GM21737 (cell line): ENCODE results near the gene LCAT.
"Not testable (repeated sequence)": the region's sequence is repeated elsewhere in the genome, so short reads cannot be mapped to it uniquely, and the experiment has no call there.

ENCODE experiments used
- ATAC-seq: cut with Tn5 transposase; IDR thresholded peaks from one replicate; pipeline ENCODE4 v1.9.1; 2021; ENCODE audit warnings: mild to moderate bottlenecking, moderate library complexity; ENCODE audit not compliant: unreplicated experiment

LCAT gene

GRCh38 chr16:67950335-67950843 lies 6.5 kb upstream of the LCAT start:
- no peak for ATAC-seq

- no peak for ATAC-seq
Measured at GRCh38 chr16:67949645-67950044, 5.7 kb upstream of the LCAT start.

GRCh38 chr16:67948015-67948414 lies 4.1 kb upstream of the LCAT start:
- no peak for ATAC-seq

DNA sequence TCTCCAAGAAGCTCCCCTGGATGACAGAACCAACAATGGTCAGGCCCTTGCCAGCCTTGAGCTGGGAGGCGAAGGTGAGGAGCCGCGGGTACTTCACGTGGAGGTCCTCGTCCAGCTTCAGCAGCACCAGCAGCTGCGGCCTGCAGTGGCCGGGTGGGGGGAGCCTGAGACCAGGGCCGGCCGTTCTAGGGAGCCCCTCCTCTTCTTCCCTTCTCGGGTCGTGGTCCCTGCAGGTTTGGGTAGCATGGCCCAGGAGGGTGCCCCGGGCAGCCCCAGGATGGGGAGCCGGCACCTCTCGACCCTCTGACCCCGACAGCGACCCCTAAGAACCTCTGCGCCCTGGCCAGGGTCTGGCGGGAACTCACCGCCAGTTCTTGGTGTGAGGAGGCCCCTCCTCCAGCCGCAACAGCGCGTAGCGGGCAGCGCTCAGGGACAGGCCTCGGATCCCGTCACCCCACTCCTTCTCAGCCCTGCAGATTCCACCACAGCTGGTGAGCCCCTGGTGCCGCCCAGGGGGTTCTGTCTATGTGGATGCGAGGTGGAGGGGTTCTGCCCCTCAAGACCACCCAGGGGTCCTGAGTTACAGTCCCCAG lies 3.1 kb upstream of the LCAT start:
- no peak for ATAC-seq

DNA sequence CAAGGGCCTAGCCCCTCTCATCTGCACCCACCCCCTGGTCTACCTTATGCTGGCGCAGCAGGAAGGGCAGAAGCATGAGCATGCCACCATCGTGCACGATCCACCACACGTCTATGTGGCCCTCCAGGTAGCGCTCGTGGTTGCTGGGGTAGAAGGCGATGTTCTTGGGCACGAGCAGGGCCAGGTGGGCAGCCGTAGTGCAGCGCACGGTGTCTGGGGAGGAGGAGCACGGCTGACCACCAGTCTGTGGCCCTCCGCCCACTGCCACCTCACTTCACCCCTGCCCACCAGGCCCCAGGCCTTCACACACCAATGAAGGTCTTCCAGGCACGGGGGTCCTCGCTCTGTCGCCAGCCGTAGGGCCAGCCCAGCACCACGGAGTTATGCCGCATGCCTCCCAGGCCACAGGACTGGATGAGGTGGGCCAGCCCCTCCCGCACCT lies 2.2 kb upstream of the LCAT start:
- no peak for ATAC-seq

GRCh38 chr16:67945392-67945933 lies 1.5 kb upstream of the LCAT start:
- no peak for ATAC-seq

DNA sequence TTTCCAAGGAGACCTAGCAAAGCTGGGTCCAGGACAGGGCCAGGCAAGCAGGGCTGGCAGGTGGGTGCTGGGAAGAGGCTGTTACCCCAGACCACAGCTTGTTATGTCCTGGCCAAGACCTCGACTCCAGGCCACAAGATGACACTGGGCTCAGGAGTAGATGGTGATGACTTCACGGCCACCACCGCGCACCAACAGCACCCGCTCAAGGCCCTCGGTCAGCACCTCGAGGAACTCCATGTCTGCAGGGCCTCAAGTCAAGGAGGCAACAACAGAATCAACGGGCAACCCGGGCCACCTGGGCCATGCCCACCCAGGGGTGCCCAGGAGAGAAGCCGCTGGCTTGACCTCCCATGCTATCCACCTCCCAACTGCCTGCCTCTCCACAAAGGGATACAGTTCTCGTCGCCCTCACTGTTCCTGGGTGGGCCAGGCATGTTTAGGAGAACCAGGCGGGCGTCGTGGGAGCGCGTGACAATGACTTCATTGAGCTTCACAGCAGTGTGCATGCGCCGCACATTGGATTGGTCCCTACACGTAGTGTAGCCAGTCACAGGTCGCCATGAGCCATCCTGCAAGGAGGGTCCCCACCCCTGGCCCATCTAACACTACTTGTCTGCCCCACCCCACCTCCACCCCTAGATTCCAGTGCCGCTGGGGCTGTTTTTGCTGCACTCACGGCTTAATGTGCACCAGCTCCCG lies 921 bp upstream of the LCAT start:
- ATAC-seq, result no peak

- ATAC-seq, result no peak
Measured at GRCh38 chr16:67943256-67943618, 683 bp downstream of the LCAT start.

DNA sequence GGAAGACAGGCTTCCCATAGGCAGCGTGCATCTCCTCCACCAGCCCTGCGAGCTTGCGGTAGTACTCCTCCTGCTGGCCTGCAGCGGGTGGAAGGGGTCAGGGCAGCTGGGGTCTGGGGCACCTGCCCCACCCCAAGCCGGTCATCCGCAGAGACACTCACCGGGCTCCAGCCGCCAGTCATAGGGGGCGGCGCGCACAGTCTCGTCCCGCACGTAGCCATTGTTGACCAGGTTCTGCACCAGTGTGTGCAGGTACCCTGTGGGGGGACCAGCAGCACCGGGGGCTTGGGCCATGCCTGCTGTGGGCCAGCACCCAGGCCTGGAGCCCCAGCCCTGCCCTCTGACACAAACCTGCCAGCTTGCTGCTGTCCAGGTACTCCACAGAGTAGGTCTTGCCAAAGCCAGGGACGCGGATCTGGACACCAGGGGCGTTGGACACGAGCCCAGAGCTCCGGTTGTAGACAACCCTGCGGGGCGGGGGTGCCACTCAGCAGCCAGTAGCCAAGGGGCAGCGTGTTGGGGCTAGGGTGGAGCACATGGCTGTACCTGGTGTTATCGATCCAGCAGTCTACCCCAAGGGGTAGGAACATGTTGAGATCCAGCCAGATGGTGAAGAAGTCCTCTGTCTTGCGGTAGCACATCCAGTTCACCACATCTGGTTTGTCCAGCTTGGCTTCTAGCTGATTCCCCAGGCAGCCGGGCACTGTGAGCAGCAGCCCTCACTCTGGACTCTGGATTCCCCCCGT lies 1.2 kb downstream of the LCAT start:
- no peak for ATAC-seq

- ATAC-seq, result no peak
Measured at GRCh38 chr16:67942200-67942509, 1.8 kb downstream of the LCAT start.

DNA sequence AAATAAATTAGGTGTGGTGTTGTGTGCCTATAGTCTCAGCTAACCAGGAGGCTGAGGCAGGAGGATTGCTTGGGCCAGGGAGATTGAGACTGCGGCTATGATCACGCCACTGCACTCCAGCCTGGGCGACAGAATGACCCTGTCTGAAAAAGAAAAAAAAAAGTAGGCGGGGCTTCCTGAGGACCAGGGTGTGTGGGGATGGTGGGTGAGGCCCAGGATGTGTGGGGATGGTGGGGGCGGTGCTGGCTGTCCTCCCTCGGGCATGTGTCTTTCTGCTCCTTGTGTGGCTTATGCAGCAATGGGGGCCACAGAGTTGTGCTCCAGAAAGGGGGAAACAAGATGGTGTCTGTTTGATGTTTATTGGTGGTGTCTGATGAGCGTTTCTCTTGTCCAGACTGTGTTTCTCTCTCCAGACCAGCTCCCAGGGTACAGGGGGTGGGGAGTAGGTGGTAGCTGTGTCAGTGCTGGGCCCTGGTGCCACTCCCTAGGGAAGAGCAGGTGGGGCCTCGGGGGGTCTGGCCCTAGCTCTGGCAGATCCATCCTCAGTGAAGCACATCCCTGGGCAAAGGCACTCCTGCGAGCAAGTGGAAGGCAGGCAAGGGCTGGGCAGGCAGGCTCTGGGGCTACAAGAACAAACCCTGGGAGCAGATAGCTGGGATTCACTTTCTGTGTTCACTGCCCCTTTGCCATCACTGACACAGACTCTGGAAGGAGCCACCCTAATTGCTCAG lies 2.3 kb downstream of the LCAT start:
- ATAC-seq, result no peak

DNA sequence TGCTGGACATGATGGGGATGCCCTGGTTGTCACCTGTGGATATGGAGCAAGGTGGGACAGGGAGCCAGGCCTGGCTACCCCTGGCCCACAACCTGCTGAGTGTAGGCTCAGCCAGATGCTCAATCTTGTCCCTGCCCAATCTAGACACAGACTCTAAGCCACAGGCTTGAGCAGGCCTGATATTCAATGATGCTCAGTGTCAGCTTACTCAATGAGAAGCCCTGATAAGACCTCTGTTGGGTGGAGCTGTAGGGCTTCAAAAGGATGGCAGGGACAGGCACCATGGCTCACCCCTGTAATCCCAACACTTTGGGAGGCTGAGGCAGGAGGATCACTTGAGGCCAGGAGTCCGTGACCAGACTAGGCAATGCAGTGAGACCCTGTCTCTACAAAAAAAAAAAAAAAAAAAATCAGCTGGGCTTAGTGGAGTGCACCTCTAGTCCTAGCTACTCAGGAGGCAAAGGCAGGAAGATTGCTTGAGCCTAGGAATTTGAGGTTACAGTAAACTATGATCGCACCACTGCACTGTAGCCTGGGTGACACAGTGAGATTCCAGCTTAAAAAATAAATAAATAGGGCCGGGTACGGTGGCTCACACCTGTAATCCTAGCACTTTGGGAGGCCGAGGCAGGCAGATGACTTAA lies 3.4 kb downstream of the LCAT start:
- ATAC-seq, result no peak

DNA sequence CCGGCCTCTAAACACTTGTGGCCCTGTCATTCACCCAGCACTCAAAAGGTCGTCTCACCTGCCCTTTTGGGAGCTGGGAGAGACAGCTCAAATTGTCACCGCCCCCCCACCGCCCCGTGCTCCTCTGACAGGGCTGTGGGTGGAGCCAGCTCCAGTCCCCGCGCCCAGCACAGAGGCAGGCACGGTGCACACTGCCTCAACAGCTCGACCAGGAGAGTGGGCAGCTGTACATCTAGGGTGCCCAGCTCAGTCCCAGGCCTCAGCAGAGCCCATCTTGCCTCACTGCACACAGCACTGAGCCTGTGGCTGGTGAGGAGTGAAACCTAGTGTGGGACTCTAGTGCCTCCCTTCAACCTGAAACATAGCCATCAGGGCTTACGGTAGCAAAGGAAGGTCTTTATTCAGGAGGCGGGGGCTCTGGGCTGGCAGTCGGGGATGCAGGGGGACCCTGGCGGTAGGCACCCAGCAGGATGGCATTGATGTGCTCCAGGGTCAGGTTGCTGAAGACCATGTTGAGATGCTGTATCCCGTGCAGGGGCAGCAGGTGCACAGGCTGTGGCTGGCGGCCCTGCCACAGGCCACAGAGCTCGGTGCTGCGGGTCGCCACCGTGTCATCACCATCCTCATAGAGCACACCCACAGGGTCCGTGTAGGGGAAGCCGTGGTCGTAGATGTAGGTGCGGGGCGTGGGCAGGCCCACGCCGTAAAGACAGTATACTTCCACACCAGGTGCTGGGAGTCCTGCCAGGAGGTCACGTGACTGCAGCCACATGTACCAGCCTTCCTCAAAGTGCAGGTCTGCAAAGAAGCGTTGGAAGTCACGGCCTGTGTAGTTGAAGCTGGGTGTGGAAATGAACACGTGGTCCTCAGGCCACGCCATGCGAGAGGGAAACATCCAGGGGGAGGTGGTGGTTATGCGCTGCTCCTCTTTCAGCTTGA lies 4.1 kb downstream of the LCAT start:
- ATAC-seq, result no peak

DNA sequence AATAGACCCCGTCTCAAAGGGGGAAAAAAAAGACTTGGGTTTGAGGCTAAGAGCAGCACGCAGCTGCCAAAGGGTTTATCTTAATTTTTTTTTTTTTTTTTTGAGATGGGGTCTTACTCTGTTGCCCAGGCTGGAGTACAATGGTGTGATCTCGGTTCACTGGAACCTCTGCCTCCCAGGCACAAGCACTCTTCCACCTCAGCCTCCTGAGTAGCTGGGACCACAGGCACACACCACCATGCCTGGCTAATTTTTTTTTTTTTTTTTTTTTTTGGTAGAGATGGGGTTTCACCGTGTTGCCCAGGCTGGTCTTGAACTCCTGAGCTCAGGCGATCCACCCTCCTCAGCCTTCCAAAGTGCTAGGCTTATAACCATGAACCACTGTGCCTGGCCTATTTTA lies 6.2 kb downstream of the LCAT start:
- not testable (repeated sequence) for ATAC-seq

DNA sequence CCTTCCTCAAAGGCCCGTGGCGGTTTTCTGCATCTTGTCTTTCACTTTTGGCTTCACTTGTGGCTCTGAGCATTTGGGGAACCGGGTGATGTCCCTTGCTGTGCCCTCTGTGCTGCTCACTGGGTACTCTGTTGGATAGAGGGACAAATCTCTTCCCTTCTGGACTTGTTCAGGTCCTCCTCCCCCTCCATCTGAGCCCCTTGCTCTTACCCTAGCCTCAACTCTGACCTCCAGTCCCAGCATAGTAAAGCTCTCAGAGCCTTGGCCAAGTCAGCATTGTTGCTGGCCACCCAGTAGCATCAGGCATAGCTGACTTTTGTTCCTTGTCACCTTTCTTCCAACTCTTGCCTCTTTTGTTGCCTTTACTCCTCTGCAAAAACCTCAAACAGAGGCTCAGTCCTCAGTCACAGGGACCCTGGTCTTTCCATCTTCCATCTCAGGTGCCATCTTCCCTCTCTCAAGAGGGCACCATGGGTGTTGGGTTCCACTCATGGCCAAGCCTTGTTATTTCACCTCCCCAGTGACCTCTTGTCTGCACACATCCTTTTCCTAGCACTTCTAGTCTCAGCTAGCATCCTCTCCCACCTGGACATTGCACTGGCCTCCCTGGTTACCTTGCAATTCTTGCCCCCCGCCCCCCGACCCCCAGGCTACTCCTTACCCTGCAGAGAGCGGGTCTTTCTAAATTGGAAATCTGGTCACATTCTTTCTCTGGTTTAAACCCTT lies 6.9 kb downstream of the LCAT start:
- peak; percentile 60 for ATAC-seq

DNA sequence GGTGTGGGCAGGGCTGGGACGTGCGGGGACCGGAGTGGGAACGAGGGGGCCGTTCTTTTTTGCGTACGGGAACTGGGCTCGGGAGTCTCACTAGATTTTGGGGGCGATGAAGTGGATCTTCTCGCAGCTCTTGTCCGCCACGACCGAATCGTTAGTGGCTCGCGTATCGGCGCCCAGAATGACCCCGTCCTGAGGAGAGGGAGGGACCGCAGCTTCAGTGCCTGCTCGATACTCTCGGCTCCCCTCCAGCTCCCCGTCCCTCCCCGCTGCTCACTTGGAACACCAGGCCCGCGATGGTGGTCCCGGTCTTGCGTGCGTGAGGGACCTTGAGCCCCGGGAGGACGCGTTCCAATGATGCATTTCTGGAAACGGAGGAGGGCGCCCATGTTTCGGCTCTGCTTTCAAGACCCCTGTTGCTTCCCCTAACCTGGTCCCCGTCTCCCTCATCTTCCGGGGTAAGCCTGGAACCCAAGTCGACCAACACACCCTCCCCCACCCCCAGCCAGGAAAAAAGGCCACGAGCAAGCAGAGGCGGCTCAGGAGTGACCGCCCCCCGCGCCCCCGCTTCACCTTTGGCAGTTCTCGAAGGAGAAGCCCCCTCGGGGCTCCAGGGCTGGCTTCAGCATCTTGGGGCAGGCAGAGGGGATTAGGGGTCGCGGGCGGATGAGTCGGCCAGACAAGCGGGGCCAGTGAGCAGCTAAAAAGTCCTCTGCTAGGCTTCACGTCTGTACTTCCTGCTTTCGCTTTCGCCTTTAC lies 7.6 kb downstream of the LCAT start, which contains the start of gene PSMB10:
Gene PSMB10 (minus strand): TSS at position 727 of the 756 bp plus-strand sequence. CDS start 101 bp downstream, at position 626.
- ATAC-seq, result no peak

- ATAC-seq, result peak; percentile 87
Measured at GRCh38 chr16:67935402-67936123, 8.4 kb downstream of the LCAT start.

GRCh38 chr16:67935101-67935401 lies 8.9 kb downstream of the LCAT start:
- no peak for ATAC-seq
